IMR-90 (cell line): ENCODE results near the gene PIK3CB.

ENCODE experiments used
- CEBPB ChIP-seq: IDR thresholded peaks from 2 replicates; pipeline ENCODE4 v1.6.1; 2012; ENCODE audit warnings: low read depth, low read length, improper control_type of control experiment
- CHD1 ChIP-seq: IDR thresholded peaks from 2 replicates; pipeline ENCODE4 v1.6.1; 2012; ENCODE audit warnings: low read depth, low read length, improper control_type of control experiment
- CTCF ChIP-seq: conservative IDR thresholded peaks from 2 replicates; pipeline ENCODE4 v1.5.1; 2012; ENCODE audit warnings: mild to moderate bottlenecking, low read depth, low read length, improper control_type of control experiment
- ELK1 ChIP-seq: fragments of 150-350 bp; IDR thresholded peaks from 2 replicates; pipeline ENCODE4 v1.6.1; 2016; ENCODE audit warnings: low read depth, mild to moderate bottlenecking, low read length, moderate library complexity, borderline replicate concordance
- FOS ChIP-seq: fragments of 150-350 bp; IDR thresholded peaks from 2 replicates; pipeline ENCODE4 v1.6.1; 2016; ENCODE audit warnings: low read depth, low read length
- MAZ ChIP-seq: IDR thresholded peaks from 2 replicates; pipeline ENCODE4 v1.6.1; 2012; ENCODE audit warnings: low read depth, mild to moderate bottlenecking, low read length, improper control_type of control experiment, moderate library complexity, borderline replicate concordance
- MXI1 ChIP-seq: IDR thresholded peaks from 2 replicates; pipeline ENCODE4 v1.6.1; 2012; ENCODE audit warnings: low read depth, mild to moderate bottlenecking, low read length, moderate library complexity, borderline replicate concordance
- NFE2L2 ChIP-seq: fragments of 150-350 bp; IDR thresholded peaks from 2 replicates; pipeline ENCODE4 v1.6.1; 2016; ENCODE audit warnings: low read depth, mild to moderate bottlenecking, low read length
- POLR2A ChIP-seq: IDR thresholded peaks from 2 replicates; pipeline ENCODE4 v1.6.1; 2012; ENCODE audit warnings: mild to moderate bottlenecking, low read depth, low read length
- RAD21 ChIP-seq: IDR thresholded peaks from 2 replicates; pipeline ENCODE4 v1.6.1; 2012; ENCODE audit warnings: low read length, improper control_type of control experiment
- RCOR1 ChIP-seq: IDR thresholded peaks from 2 replicates; pipeline ENCODE4 v1.6.1; 2012; ENCODE audit warnings: mild to moderate bottlenecking, low read length, improper control_type of control experiment; ENCODE audit not compliant: insufficient replicate concordance
- RFX5 ChIP-seq: IDR thresholded peaks from 2 replicates; pipeline ENCODE4 v1.8.0; 2012; ENCODE audit warnings: low read depth, mild to moderate bottlenecking, low read length, moderate library complexity
- SMC3 ChIP-seq: fragments of 150-350 bp; IDR thresholded peaks from 2 replicates; pipeline ENCODE4 v1.6.1; 2016; ENCODE audit warnings: low read depth, mild to moderate bottlenecking, antibody characterized with exemption, low read length, moderate library complexity
- USF2 ChIP-seq: fragments of 150-350 bp; IDR thresholded peaks from 2 replicates; pipeline ENCODE4 v1.6.1; 2017; ENCODE audit warnings: mild to moderate bottlenecking, antibody characterized with exemption, low read length, low read depth

- TF ChIP-seq CTCF (no peak), CHD1 (no peak), POLR2A (no peak), RFX5 (no peak), MXI1 (no peak), RCOR1 (no peak), CEBPB (no peak), MAZ (no peak), RAD21 (no peak), SMC3 (no peak), NFE2L2 (no peak), USF2 (no peak), FOS (no peak), ELK1 (no peak)
These were observed 14.0 kb upstream of the PIK3CB start for GRCh38 chr3:138848696-138849095.
